ENCODE data around the gene RIOK3. TPM values are rescaled to one million over a fixed set of nuclear protein-coding genes. Genes with fewer than 3 reads are reported as not detected.

RIOK3 gene
- total and polyA plus RNA-seq, 2 experiments from 2014 or later, result 63.6 to 83.7 TPM

GRCh38 chr18:23519734-23520133 lies 66.6 kb downstream of the RIOK3 start:
- no peak for DNase-seq (ENCODE audit: low read depth in 1 of 2, low spot score in 1 of 2)
- Histone ChIP-seq H3K27me3 (no peaks in the 10 kb centered on the region), H3K36me3 (peaks cover 28% of the 10 kb centered on the region), H3K27ac (no peak overlapping the region), H3K4me3 (no peak overlapping the region), H3K9me3 (ENCODE audit: low read depth) (no peaks in the 10 kb centered on the region), H3K4me1 (ENCODE audit: low read depth) (no peaks in the 10 kb centered on the region)
- no peak for TF ChIP-seq CTCF (IDR thresholded peaks at IDR 0.05; ENCODE audit: low read depth, low read length)

GRCh38 chr18:23521271-23521670 lies 68.2 kb downstream of the RIOK3 start:
- DNase-seq (ENCODE audit: low read depth in 1 of 2, low spot score in 1 of 2), result no peak
- no peaks in the 10 kb centered on the region for H3K27me3 ChIP-seq
- H3K27ac ChIP-seq, result no peak overlapping the region
- H3K4me1 ChIP-seq (ENCODE audit: low read depth), result no peaks in the 10 kb centered on the region
- H3K36me3 ChIP-seq, result peaks cover 32% of the 10 kb centered on the region
- no peaks in the 10 kb centered on the region for H3K9me3 ChIP-seq (ENCODE audit: low read depth)
- no peak overlapping the region for H3K4me3 ChIP-seq
- no peak for TF ChIP-seq CTCF (IDR thresholded peaks at IDR 0.05; ENCODE audit: low read depth, low read length)

GRCh38 chr18:23521907-23522306 lies 68.8 kb downstream of the RIOK3 start:
- Histone ChIP-seq H3K9me3 (ENCODE audit: low read depth) (no peaks in the 10 kb centered on the region), H3K27me3 (no peaks in the 10 kb centered on the region), H3K4me3 (no peak overlapping the region), H3K4me1 (ENCODE audit: low read depth) (no peaks in the 10 kb centered on the region), H3K36me3 (peaks cover 32% of the 10 kb centered on the region), H3K27ac (no peak overlapping the region)
- DNase-seq (ENCODE audit: low read depth in 1 of 2, low spot score in 1 of 2), result no peak
- TF ChIP-seq CTCF (IDR thresholded peaks at IDR 0.05; ENCODE audit: low read depth, low read length), result no peak

- DNase-seq (ENCODE audit: low read depth in 1 of 2, low spot score in 1 of 2), result no peak
- no peak overlapping the region for H3K4me3 ChIP-seq
- H3K36me3 ChIP-seq, result peaks cover 30% of the 10 kb centered on the region
- TF ChIP-seq CTCF (IDR thresholded peaks at IDR 0.05; ENCODE audit: low read depth, low read length), result no peak
- H3K27ac ChIP-seq, result no peak overlapping the region
- H3K27me3 ChIP-seq, result no peaks in the 10 kb centered on the region
- H3K4me1 ChIP-seq (ENCODE audit: low read depth), result no peaks in the 10 kb centered on the region
- no peaks in the 10 kb centered on the region for H3K9me3 ChIP-seq (ENCODE audit: low read depth)
Observed at GRCh38 chr18:23523429-23524212, 70.5 kb downstream of the RIOK3 start.

- Histone ChIP-seq H3K27ac (no peak overlapping the region), H3K4me3 (no peak overlapping the region), H3K27me3 (no peaks in the 10 kb centered on the region), H3K9me3 (ENCODE audit: low read depth) (no peaks in the 10 kb centered on the region), H3K36me3 (peaks cover 26% of the 10 kb centered on the region), H3K4me1 (ENCODE audit: low read depth) (no peaks in the 10 kb centered on the region)
- no peak for DNase-seq (ENCODE audit: low read depth in 1 of 2, low spot score in 1 of 2)
- TF ChIP-seq CTCF (IDR thresholded peaks at IDR 0.05; ENCODE audit: low read depth, low read length), result no peak
Observed at GRCh38 chr18:23524213-23524707, 71.2 kb downstream of the RIOK3 start.

Measured in cardiac muscle cell (in vitro differentiated cells and primary cell).